Breast epithelium (tissue), 4 donors: ENCODE results near the gene ZBTB44. TPM values are rescaled to one million over a fixed set of nuclear protein-coding genes. Genes with fewer than 3 reads are reported as not detected.

Experiments used
- DNase-seq, 2 donors: peaks; one replicate each; pipeline ENCODE4 v3.0.0-alpha.2; 2019; ENCODE audit warnings: low spot score in 2 of 2
- H3K27ac ChIP-seq, 2 donors: fragments of 200-600 bp; sonication (generic) in 1 of 2; one replicate each; pipeline ENCODE4 v1.5.1; 2016 to 2019; ENCODE audit warnings: mild to moderate bottlenecking in 1 of 2
- H3K27me3 ChIP-seq, 2 donors: fragments of 200-600 bp; sonication (generic) in 1 of 2; one replicate each; pipeline versions ENCODE4 v1.5.1 to v1.6.0; 2017 to 2019; ENCODE audit warnings: control low read depth in 1 of 2, mild to moderate bottlenecking in 1 of 2
- H3K36me3 ChIP-seq: fragments of 200-600 bp; one replicate; pipeline ENCODE4 v1.5.1; 2019
- H3K4me1 ChIP-seq, 2 donors: fragments of 200-600 bp; sonication (generic); one replicate each; pipeline ENCODE4 v1.5.1; 2016 to 2019; ENCODE audit warnings: control low read depth in 1 of 2
- H3K4me3 ChIP-seq, 3 donors: fragments of 200-600 bp; sonication (generic); 1 replicate in 2 of 3; 2 replicates in 1 of 3; pipeline ENCODE4 v1.5.1; 2016 to 2019; ENCODE audit warnings: mild to moderate bottlenecking in 3 of 3, moderate library complexity in 2 of 3
- H3K9me3 ChIP-seq, 2 donors: fragments of 200-600 bp; sonication (generic) in 1 of 2; one replicate each; pipeline ENCODE4 v1.5.1; 2016 to 2019; ENCODE audit warnings: control low read depth in 1 of 2
- CTCF ChIP-seq, 3 donors: fragments of 450-650 bp; IDR thresholded peaks; one replicate each; pipeline ENCODE4 v1.5.1; 2016 to 2017; ENCODE audit warnings: antibody characterized with exemption in 3 of 3, mild to moderate bottlenecking in 3 of 3, moderate library complexity in 3 of 3
- POLR2A ChIP-seq: fragments of 450-650 bp; IDR thresholded peaks from one replicate; pipeline ENCODE4 v1.6.1; 2016; ENCODE audit warnings: antibody characterized with exemption, mild to moderate bottlenecking, moderate library complexity
- POLR2AphosphoS5 ChIP-seq, 3 donors: sonication (generic); formaldehyde crosslinking; IDR thresholded peaks; one replicate each; pipeline ENCODE4 v1.6.1; 2017; ENCODE audit warnings: antibody characterized with exemption in 3 of 3
- intact Hi-C: fragments of 100-400 bp; cut with DNase I; formaldehyde crosslinking; loops from one replicate; pipeline ENCODE4 v1.15.1; 2023; ENCODE audit warnings: low total_unique reads
- total RNA-seq, 3 donors: library from RNA; depleted of rRNA; stranded (reverse); fragments of >200 nt; gene quantifications; one replicate each; pipeline ENCODE4 v1.1.0, GENCODE V29; 2016

The ZBTB44 gene
- total RNA-seq, 3 donors from 2014 or later, result 73.8 to 111 (median 107) TPM

GRCh38 chr11:130215531-130216220 is 99.0 kb downstream of the ZBTB44 start:
- Histone ChIP-seq H3K27ac (no peak overlapping the region), H3K9me3 (no peaks in the 10 kb centered on the region), H3K36me3 (no peaks in the 10 kb centered on the region), H3K4me1 (no peaks in the 10 kb centered on the region), H3K27me3 (no peaks in the 10 kb centered on the region), H3K4me3 (no peak overlapping the region)
- TF ChIP-seq POLR2A, result no peak
- no peak for TF ChIP-seq POLR2AphosphoS5 (IDR thresholded peaks at IDR 0.05)
- no peak for TF ChIP-seq CTCF (IDR thresholded peaks at IDR 0.05)
- DNase-seq, result peak in 1 of 2 donors; percentile 12
- intact Hi-C loops, result no loop called here

GRCh38 chr11:130214861-130215530 is 99.7 kb downstream of the ZBTB44 start:
- TF ChIP-seq POLR2AphosphoS5 (IDR thresholded peaks at IDR 0.05), result no peak
- TF ChIP-seq CTCF (IDR thresholded peaks at IDR 0.05), result no peak
- no peak for TF ChIP-seq POLR2A
- H3K27me3 ChIP-seq, result no peaks in the 10 kb centered on the region
- H3K9me3 ChIP-seq, result no peaks in the 10 kb centered on the region
- no peak overlapping the region for H3K4me3 ChIP-seq
- H3K4me1 ChIP-seq, result no peaks in the 10 kb centered on the region
- intact Hi-C loops, result no loop called here
- peak in 1 of 2 donors; percentile 3 for DNase-seq
- H3K36me3 ChIP-seq, result no peaks in the 10 kb centered on the region
- no peak overlapping the region for H3K27ac ChIP-seq

GRCh38 chr11:130213979-130214281 is 100.8 kb downstream of the ZBTB44 start:
- Histone ChIP-seq H3K36me3 (no peaks in the 10 kb centered on the region), H3K4me1 (no peaks in the 10 kb centered on the region), H3K27me3 (no peaks in the 10 kb centered on the region), H3K4me3 (no peak overlapping the region), H3K9me3 (no peaks in the 10 kb centered on the region), H3K27ac (no peak overlapping the region)
- TF ChIP-seq POLR2AphosphoS5 (IDR thresholded peaks at IDR 0.05), result no peak
- TF ChIP-seq CTCF (IDR thresholded peaks at IDR 0.05), result no peak
- TF ChIP-seq POLR2A, result no peak
- DNase-seq, result peak in 1 of 2 donors; percentile 2
- intact Hi-C loops, result no loop called here

- Histone ChIP-seq H3K4me1 (no peaks in the 10 kb centered on the region), H3K27me3 (no peaks in the 10 kb centered on the region), H3K36me3 (no peaks in the 10 kb centered on the region), H3K9me3 (no peaks in the 10 kb centered on the region), H3K27ac (no peak overlapping the region), H3K4me3 (peak overlapping the region in 1 of 3 donors; percentile 2)
- intact Hi-C loops, result no loop called here
- TF ChIP-seq POLR2A, result no peak
- TF ChIP-seq POLR2AphosphoS5 (IDR thresholded peaks at IDR 0.05), result no peak
- peak; percentile 83 to 94 (median 87) for TF ChIP-seq CTCF (IDR thresholded peaks at IDR 0.05)
- DNase-seq, result peak; percentile 25 to 74
Observed at GRCh38 chr11:130213143-130213978, 101.4 kb downstream of the ZBTB44 start.
